GM12878 (cell line): Measurements from ENCODE around the gene MYOZ1. TPM values are rescaled to one million over a fixed set of nuclear protein-coding genes. Genes with fewer than 3 reads are reported as not detected.

Experiments
- ATF7 ChIP-seq: fragments of 450-650 bp; IDR thresholded peaks from 2 replicates; pipeline ENCODE4 v1.6.1; 2016; ENCODE audit warnings: low read depth, mild to moderate bottlenecking
- CBFB ChIP-seq: IDR thresholded peaks from 2 replicates; pipeline ENCODE4 v1.6.1; 2016; ENCODE audit warnings: antibody characterized with exemption, low read depth
- CBX3 ChIP-seq: fragments of 200-600 bp; sonication (generic); IDR thresholded peaks from 2 replicates; pipeline ENCODE4 v1.6.1; 2016; ENCODE audit warnings: low read depth, borderline replicate concordance
- IRF4 ChIP-seq: IDR thresholded peaks from 2 replicates; pipeline ENCODE4 v1.6.1; 2011; ENCODE audit warnings: low read depth, low read length
- POLR2AphosphoS2 ChIP-seq: IDR thresholded peaks from 2 replicates; pipeline ENCODE4 v1.6.1; 2011; ENCODE audit warnings: low read depth, mild to moderate bottlenecking, low read length, improper control_type of control experiment, moderate library complexity
- RB1 ChIP-seq: fragments of 450-650 bp; formaldehyde crosslinking; IDR thresholded peaks from 2 replicates; pipeline ENCODE4 v1.6.1; 2017; ENCODE audit warnings: mild to moderate bottlenecking, borderline replicate concordance
- SIN3A ChIP-seq: IDR thresholded peaks from 2 replicates; pipeline ENCODE4 v1.6.1; 2012; ENCODE audit warnings: low read depth, low read length, improper control_type of control experiment
- STAT3 ChIP-seq: IDR thresholded peaks from 2 replicates; pipeline ENCODE4 v1.6.1; 2011; ENCODE audit warnings: low read depth, low read length, improper control_type of control experiment
- ZBTB4 ChIP-seq: fragments of 450-650 bp; formaldehyde crosslinking; IDR thresholded peaks from 2 replicates; pipeline ENCODE4 v1.4.0; 2022; ENCODE audit warnings: mild to moderate bottlenecking, moderate library complexity
- ZNF24 ChIP-seq: fragments of 450-650 bp; IDR thresholded peaks from 2 replicates; pipeline ENCODE4 v1.6.1; 2017; ENCODE audit warnings: antibody characterized with exemption, mild to moderate bottlenecking
- ZNF622 ChIP-seq: fragments of 450-650 bp; IDR thresholded peaks from 2 replicates; pipeline ENCODE4 v1.6.1; 2017; ENCODE audit warnings: mild to moderate bottlenecking, inconsistent platforms
- ZZZ3 ChIP-seq: IDR thresholded peaks from 2 replicates; pipeline ENCODE4 v1.6.1; 2011; ENCODE audit warnings: low read depth; ENCODE audit not compliant: control insufficient read depth, insufficient read length
- polyA plus RNA-seq, 11 experiments: library from polyadenylated mRNA; depleted of rRNA in 4 of 11; unstranded in 6 of 11; stranded (reverse) in 5 of 11; fragments of >200 nt; fragmentation: Nextera tagmentation in 4 of 11; fragmentation: Illumina TruSeq in 1 of 11; extraction: Ambion mirVana in 4 of 11; extraction: Trizol in 1 of 11; gene quantifications; 1 replicate in 1 of 11; 2 replicates in 10 of 11; pipeline versions ENCODE4 v1.2.1 to v1.2.3, GENCODE V29; 2011 to 2016; ENCODE audit warnings: inconsistent platforms in 2 of 11, missing spikeins in 2 of 11, low read depth in 1 of 11
- total RNA-seq, 4 experiments: library from RNA; depleted of rRNA in 3 of 4; stranded (reverse); fragments of >200 nt in 3 of 4; fragmentation: Illumina TruSeq in 1 of 4; extraction: Trizol in 1 of 4; gene quantifications; 2 replicates each; pipeline versions ENCODE4 v1.2.1 to v1.2.3, GENCODE V29; 2013 to 2021
- TF ChIP-seq, protein P1 (sequence below): fragments of 450-650 bp; IDR thresholded peaks from 2 replicates; pipeline ENCODE4 v1.6.1; 2017; ENCODE audit warnings: low read depth, mild to moderate bottlenecking, moderate library complexity
- TF ChIP-seq, protein P2 (sequence below): fragments of 450-650 bp; IDR thresholded peaks from 2 replicates; pipeline ENCODE4 v1.6.1; 2017; ENCODE audit warnings: mild to moderate bottlenecking
- TF ChIP-seq, protein P3 (sequence below): fragments of 450-650 bp; IDR thresholded peaks from 2 replicates; pipeline ENCODE4 v1.6.1; 2017; ENCODE audit warnings: mild to moderate bottlenecking, moderate library complexity

MYOZ1 gene
- total and polyA plus RNA-seq, 10 of the 15 experiments (the other 5 are each of a cell fraction or from before 2014, with no cell fraction given) = 0.05 to 2.0 (median 0.62) TPM

GRCh38 chr10:73650537-73651331 lies 9.5 kb upstream of the MYOZ1 start (continued):
- TF ChIP-seq ZNF622 (no peak), ZZZ3 (no peak), POLR2AphosphoS2 (no peak), ZBTB4 (CRISPR knock-in tag) (no peak), CBFB (peak; percentile 64; the same call in 1 of the 2 replicates), ZNF24 (peak; percentile 75; the same call in 1 of the 2 replicates), IRF4 (no peak), STAT3 (no peak), ATF7 (peak; percentile 61; the same call in 1 of the 2 replicates), RB1 (no peak), SIN3A (no peak), CBX3 (no peak)
- TF ChIP-seq, protein P1, sequence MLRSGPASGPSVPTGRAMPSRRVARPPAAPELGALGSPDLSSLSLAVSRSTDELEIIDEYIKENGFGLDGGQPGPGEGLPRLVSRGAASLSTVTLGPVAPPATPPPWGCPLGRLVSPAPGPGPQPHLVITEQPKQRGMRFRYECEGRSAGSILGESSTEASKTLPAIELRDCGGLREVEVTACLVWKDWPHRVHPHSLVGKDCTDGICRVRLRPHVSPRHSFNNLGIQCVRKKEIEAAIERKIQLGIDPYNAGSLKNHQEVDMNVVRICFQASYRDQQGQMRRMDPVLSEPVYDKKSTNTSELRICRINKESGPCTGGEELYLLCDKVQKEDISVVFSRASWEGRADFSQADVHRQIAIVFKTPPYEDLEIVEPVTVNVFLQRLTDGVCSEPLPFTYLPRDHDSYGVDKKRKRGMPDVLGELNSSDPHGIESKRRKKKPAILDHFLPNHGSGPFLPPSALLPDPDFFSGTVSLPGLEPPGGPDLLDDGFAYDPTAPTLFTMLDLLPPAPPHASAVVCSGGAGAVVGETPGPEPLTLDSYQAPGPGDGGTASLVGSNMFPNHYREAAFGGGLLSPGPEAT = peak; percentile 70; the same call in 1 of the 2 replicates
- TF ChIP-seq, protein P2, sequence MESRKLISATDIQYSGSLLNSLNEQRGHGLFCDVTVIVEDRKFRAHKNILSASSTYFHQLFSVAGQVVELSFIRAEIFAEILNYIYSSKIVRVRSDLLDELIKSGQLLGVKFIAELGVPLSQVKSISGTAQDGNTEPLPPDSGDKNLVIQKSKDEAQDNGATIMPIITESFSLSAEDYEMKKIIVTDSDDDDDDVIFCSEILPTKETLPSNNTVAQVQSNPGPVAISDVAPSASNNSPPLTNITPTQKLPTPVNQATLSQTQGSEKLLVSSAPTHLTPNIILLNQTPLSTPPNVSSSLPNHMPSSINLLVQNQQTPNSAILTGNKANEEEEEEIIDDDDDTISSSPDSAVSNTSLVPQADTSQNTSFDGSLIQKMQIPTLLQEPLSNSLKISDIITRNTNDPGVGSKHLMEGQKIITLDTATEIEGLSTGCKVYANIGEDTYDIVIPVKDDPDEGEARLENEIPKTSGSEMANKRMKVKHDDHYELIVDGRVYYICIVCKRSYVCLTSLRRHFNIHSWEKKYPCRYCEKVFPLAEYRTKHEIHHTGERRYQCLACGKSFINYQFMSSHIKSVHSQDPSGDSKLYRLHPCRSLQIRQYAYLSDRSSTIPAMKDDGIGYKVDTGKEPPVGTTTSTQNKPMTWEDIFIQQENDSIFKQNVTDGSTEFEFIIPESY = no peak
- TF ChIP-seq, protein P3, sequence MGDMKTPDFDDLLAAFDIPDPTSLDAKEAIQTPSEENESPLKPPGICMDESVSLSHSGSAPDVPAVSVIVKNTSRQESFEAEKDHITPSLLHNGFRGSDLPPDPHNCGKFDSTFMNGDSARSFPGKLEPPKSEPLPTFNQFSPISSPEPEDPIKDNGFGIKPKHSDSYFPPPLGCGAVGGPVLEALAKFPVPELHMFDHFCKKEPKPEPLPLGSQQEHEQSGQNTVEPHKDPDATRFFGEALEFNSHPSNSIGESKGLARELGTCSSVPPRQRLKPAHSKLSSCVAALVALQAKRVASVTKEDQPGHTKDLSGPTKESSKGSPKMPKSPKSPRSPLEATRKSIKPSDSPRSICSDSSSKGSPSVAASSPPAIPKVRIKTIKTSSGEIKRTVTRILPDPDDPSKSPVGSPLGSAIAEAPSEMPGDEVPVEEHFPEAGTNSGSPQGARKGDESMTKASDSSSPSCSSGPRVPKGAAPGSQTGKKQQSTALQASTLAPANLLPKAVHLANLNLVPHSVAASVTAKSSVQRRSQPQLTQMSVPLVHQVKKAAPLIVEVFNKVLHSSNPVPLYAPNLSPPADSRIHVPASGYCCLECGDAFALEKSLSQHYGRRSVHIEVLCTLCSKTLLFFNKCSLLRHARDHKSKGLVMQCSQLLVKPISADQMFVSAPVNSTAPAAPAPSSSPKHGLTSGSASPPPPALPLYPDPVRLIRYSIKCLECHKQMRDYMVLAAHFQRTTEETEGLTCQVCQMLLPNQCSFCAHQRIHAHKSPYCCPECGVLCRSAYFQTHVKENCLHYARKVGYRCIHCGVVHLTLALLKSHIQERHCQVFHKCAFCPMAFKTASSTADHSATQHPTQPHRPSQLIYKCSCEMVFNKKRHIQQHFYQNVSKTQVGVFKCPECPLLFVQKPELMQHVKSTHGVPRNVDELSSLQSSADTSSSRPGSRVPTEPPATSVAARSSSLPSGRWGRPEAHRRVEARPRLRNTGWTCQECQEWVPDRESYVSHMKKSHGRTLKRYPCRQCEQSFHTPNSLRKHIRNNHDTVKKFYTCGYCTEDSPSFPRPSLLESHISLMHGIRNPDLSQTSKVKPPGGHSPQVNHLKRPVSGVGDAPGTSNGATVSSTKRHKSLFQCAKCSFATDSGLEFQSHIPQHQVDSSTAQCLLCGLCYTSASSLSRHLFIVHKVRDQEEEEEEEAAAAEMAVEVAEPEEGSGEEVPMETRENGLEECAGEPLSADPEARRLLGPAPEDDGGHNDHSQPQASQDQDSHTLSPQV = no peak
